Smooth muscle cell (in vitro differentiated cells): ENCODE results near the gene DDX42. TPM values are rescaled to one million over a fixed set of nuclear protein-coding genes. Genes with fewer than 3 reads are reported as not detected.

Experiments
- DNase-seq: peaks from one replicate; lab custom pipeline; 2025; ENCODE audit not compliant: unreplicated experiment; lab: John Stamatoyannopoulos, UW
- H2AFZ ChIP-seq: fragments of 200-600 bp; sonication (generic); 2 replicates; pipeline ENCODE4 v1.6.0; 2016; ENCODE audit warnings: antibody characterized with exemption, low read depth, mild to moderate bottlenecking
- H3F3A ChIP-seq: fragments of 200-600 bp; sonication (generic); 2 replicates; pipeline ENCODE4 v1.6.0; 2017; ENCODE audit warnings: antibody characterized with exemption, low read depth
- H3K27ac ChIP-seq: fragments of 200-600 bp; sonication (generic); 2 replicates; pipeline ENCODE4 v1.5.1; 2016; ENCODE audit warnings: low read depth, mild to moderate bottlenecking
- H3K27me3 ChIP-seq: fragments of 200-600 bp; sonication (generic); 2 replicates; pipeline ENCODE4 v1.6.1; 2016; ENCODE audit warnings: low read depth, mild to moderate bottlenecking
- H3K36me3 ChIP-seq: fragments of 200-600 bp; sonication (generic); 2 replicates; pipeline ENCODE4 v1.5.1; 2016; ENCODE audit warnings: low read depth
- H3K4me1 ChIP-seq: fragments of 200-600 bp; sonication (generic); 2 replicates; pipeline ENCODE4 v1.5.1; 2016; ENCODE audit warnings: low read depth
- H3K4me2 ChIP-seq: fragments of 200-600 bp; sonication (generic); 2 replicates; pipeline ENCODE4 v1.6.0; 2016; ENCODE audit warnings: mild to moderate bottlenecking
- H3K4me3 ChIP-seq: fragments of 200-600 bp; sonication (generic); 2 replicates; pipeline ENCODE4 v1.5.1; 2016; ENCODE audit warnings: mild to moderate bottlenecking
- H3K79me2 ChIP-seq: fragments of 200-600 bp; sonication (generic); 2 replicates; pipeline ENCODE4 v1.6.0; 2016; ENCODE audit warnings: low read depth, mild to moderate bottlenecking
- H3K9ac ChIP-seq: fragments of 200-600 bp; sonication (generic); 2 replicates; pipeline ENCODE4 v1.6.0; 2016; ENCODE audit warnings: low read depth
- H3K9me3 ChIP-seq: fragments of 200-600 bp; sonication (generic); replicated peaks from 2 replicates; pipeline ENCODE4 v1.5.1; 2016; ENCODE audit warnings: low read depth
- H4K20me1 ChIP-seq: fragments of 200-600 bp; sonication (generic); 2 replicates; pipeline ENCODE4 v1.6.0; 2016; ENCODE audit warnings: low read depth
- CTCF ChIP-seq: fragments of 200-600 bp; sonication (generic); IDR thresholded peaks from 2 replicates; pipeline ENCODE4 v1.5.1; 2017; ENCODE audit warnings: borderline replicate concordance, mild to moderate bottlenecking, antibody characterized with exemption; ENCODE audit not compliant: insufficient read depth, poor library complexity, severe bottlenecking
- WGBS: methylation state at CpG from one replicate; pipeline ENCODE4 v1.1.7; 2016; ENCODE audit warnings: low lambda C conversion rate; 5-methylcytosine and 5-hydroxymethylcytosine counted together
- polyA plus RNA-seq: library from polyadenylated mRNA; unstranded; fragments of >200 nt; fragmentation: Nextera tagmentation; extraction: Ambion mirVana; gene quantifications from 2 replicates; pipeline ENCODE4 v1.2.1, GENCODE V29; 2016
- total RNA-seq: library from RNA; depleted of rRNA; stranded (reverse); fragments of >200 nt; gene quantifications from 2 replicates; pipeline ENCODE4 v1.2.3, GENCODE V29; 2014

DDX42 gene
- total and polyA plus RNA-seq, 2 experiments from 2014 or later, result 30.1 to 80.5 TPM

- peak within 1 kb of the TSS; percentile 97 for H3K9ac ChIP-seq
- peak within 1 kb of the TSS; percentile 95 for H3K4me2 ChIP-seq
- H3K79me2 ChIP-seq, result peaks cover 36% of the 10 kb centered on the region
- 2% methylated on average over 43 of the region's 58 CpGs for WGBS
- peak; percentile 96 for DNase-seq
- TF ChIP-seq CTCF, result peak; percentile 13
- no peaks in the 10 kb centered on the region for H3K27me3 ChIP-seq
- no peaks in the 10 kb centered on the region for H3K9me3 ChIP-seq
- peak within 1 kb of the TSS; percentile 99 for H2AFZ ChIP-seq
- H3K27ac ChIP-seq, result peak within 1 kb of the TSS; percentile 95
- peaks cover 14% of the 10 kb centered on the region for H3K4me1 ChIP-seq
- H3K36me3 ChIP-seq, result no peaks in the 10 kb centered on the region
- H3K4me3 ChIP-seq, result peak within 1 kb of the TSS; percentile 71
- no peaks in the 10 kb centered on the region for H3F3A ChIP-seq
- H4K20me1 ChIP-seq, result peaks cover 3% of the 10 kb centered on the region
Observed at GRCh38 chr17:63827002-63827800, 53.2 kb downstream of the DDX42 start, which contains the start of the genes FTSJ3 and PSMC5. FTSJ3 (minus strand) TSS chr17:63827663; CDS start chr17:63826902, 761 bp downstream. PSMC5 (plus strand) TSS chr17:63827431; CDS start chr17:63827491, 60 bp downstream.

GRCh38 chr17:63827801-63828221 is 53.8 kb downstream of the DDX42 start:
- Histone ChIP-seq H3K4me2 (peak overlapping the region; percentile 95), H3K36me3 (no peaks in the 10 kb centered on the region), H3K27me3 (no peaks in the 10 kb centered on the region), H3K4me1 (peaks cover 14% of the 10 kb centered on the region), H3K79me2 (peaks cover 34% of the 10 kb centered on the region), H2AFZ (peak overlapping the region; percentile 99), H3K4me3 (peak overlapping the region; percentile 71), H4K20me1 (peaks cover 3% of the 10 kb centered on the region), H3K27ac (peak overlapping the region; percentile 95), H3K9me3 (no peaks in the 10 kb centered on the region), H3F3A (no peaks in the 10 kb centered on the region), H3K9ac (peak overlapping the region; percentile 97)
- no peak for DNase-seq
- WGBS, result 4% methylated on average over 19 of the region's 19 CpGs
- TF ChIP-seq CTCF, result no peak

- no peaks in the 10 kb centered on the region for H3K27me3 ChIP-seq
- H3K36me3 ChIP-seq, result no peaks in the 10 kb centered on the region
- DNase-seq, result no peak
- no peak overlapping the region for H3K4me3 ChIP-seq
- peaks cover 34% of the 10 kb centered on the region for H3K79me2 ChIP-seq
- H3K9ac ChIP-seq, result no peak overlapping the region
- H3K4me2 ChIP-seq, result peak overlapping the region; percentile 95
- H3K9me3 ChIP-seq, result no peaks in the 10 kb centered on the region
- no peaks in the 10 kb centered on the region for H3F3A ChIP-seq
- WGBS, result 100% methylated on average over 3 of the region's 3 CpGs
- TF ChIP-seq CTCF, result no peak
- no peak overlapping the region for H3K27ac ChIP-seq
- peaks cover 14% of the 10 kb centered on the region for H3K4me1 ChIP-seq
- peaks cover 3% of the 10 kb centered on the region for H4K20me1 ChIP-seq
- H2AFZ ChIP-seq, result no peak overlapping the region
Observed at GRCh38 chr17:63828936-63829335, 55.0 kb downstream of the DDX42 start.
